ENCODE data around the gene SRSF3.

SRSF3 gene

DNA sequence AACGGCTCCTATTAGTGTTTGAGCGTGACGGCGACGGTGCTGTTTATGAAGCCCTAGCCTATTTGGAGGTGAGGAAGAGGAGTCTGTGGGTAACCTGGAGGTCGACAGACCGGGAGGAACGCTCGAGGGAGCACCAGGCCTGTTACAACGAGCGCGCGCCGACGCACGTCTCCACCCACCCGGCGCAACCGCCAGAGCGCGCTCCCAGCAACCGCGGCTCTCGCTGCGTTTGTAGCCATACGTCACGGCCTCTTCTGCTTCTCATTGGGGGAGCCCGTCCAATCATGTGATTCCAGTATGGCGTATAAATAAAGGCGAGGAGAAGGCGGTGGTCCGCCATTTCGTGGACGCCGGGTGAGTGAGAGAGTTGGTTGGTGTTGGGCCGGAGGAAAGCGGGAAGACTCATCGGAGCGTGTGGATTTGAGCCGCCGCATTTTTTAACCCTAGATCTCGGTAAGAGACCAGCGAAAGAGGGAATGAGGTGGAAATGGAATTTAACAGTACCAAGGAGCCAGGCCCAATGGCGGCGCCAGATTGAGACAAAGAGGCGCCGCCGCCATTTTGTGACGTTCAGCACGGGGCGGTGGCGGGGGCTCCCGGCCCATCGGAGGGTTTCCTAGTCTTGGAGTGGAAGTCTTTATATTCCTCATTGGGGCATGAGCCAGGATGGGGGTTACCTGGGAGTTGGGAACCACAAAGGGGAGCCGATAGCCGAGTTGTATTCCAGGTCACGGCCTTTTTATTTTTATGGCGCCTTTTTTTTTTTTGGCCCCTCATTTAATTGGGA lies at the start of gene SRSF3:
Gene SRSF3, plus strand, starts transcription at position 334 of the 787 bp plus-strand sequence. CDS start 2,401 bp downstream, outside the sequence.
- ChIA-PET CTCF (interaction anchor here (1.8 kb wide), 1 partner anchor 15 kb away, joined by 5 read pairs; no protein-coding TSS in a partner anchor), POLR2A (interaction anchor here (0.6 to 7.3 kb wide), 6 partner anchors 15 to 336 kb away, joined by 3 to 108 read pairs (median 6); partner anchors contain the start of gene CDKN1A)
- TF ChIP-seq, protein P1, sequence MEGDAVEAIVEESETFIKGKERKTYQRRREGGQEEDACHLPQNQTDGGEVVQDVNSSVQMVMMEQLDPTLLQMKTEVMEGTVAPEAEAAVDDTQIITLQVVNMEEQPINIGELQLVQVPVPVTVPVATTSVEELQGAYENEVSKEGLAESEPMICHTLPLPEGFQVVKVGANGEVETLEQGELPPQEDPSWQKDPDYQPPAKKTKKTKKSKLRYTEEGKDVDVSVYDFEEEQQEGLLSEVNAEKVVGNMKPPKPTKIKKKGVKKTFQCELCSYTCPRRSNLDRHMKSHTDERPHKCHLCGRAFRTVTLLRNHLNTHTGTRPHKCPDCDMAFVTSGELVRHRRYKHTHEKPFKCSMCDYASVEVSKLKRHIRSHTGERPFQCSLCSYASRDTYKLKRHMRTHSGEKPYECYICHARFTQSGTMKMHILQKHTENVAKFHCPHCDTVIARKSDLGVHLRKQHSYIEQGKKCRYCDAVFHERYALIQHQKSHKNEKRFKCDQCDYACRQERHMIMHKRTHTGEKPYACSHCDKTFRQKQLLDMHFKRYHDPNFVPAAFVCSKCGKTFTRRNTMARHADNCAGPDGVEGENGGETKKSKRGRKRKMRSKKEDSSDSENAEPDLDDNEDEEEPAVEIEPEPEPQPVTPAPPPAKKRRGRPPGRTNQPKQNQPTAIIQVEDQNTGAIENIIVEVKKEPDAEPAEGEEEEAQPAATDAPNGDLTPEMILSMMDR (IDR thresholded peaks at IDR 0.05; ENCODE audit: control extremely low read depth, extremely low read depth, low read depth, missing control alignments) = peak; percentile 43
- DNase-seq (ENCODE audit: extremely low spot score) = peak; percentile 95

DNA sequence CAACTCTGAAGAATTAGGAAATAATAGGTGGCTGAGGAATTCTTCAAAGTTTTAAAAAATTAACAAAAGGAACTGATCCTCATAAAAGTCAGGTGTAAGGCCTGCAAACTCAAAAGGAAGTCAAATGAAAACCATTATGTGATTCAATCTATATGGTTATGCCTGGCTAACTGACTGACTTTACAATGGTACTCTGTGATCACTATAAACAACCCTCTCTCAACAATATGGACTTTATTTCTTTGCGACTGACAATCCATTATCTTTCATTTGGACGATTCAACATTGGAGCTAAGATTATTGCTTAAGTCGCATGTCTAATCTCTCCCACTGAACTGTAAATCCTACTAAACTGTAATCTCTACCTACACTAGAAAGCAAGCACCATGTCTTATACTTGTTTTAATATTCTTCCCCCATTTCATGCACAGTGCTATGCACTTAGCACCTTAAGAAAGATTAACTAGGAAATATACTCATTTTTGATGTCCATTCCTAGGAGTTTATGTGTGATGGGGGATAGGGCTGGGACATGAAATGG lies 48.3 kb upstream of the SRSF3 start:
- POLR2A ChIA-PET = no interaction called here
- DNase-seq (ENCODE audit: extremely low spot score) = no peak

DNA sequence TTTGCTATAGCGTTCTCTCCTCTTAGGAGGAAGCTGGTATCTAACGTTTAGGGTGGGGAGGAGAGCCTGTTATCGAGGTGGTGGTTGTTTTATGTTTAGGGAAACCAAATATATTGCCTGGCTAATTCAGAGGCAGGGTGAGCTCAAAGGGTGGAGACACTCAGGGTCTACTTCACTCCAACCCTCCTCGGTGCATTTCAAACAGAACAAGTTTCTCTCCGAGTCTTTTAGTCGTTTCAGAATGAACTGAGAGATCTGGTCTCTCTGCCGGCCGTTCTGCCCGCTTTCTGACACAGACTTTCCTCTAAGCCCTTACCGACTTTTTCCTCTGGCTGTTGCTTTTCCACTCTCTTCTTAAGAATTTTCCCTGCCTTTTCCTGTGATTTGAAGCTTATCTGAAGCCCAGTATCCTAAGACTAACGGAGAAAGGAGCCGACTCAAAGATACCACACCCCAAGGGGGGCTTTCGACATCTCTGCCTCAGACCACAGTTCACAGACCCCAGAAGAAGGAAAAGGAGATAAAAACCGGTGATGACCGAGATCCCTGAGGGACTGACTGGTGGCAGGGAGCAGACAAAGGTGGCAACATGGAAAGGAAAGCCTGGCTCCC lies 47.7 kb upstream of the SRSF3 start:
- ChIA-PET CTCF (interaction anchor here (0.6 to 1.2 kb wide), 3 partner anchors 9 to 21 kb away, joined by 4 to 5 read pairs (median 4); no protein-coding TSS in a partner anchor), POLR2A (no interaction called here)
- TF ChIP-seq, protein P1 (IDR thresholded peaks at IDR 0.05; ENCODE audit: control extremely low read depth, extremely low read depth, low read depth, missing control alignments) = no peak
- no peak for DNase-seq (ENCODE audit: extremely low spot score)

More for the DNA sequence above, 48.3 kb upstream of the SRSF3 start:
- CTCF ChIA-PET = interaction anchor here (0.6 to 1.2 kb wide), 4 partner anchors 9 to 22 kb away, joined by 3 to 5 read pairs (median 4); no protein-coding TSS in a partner anchor
- TF ChIP-seq, protein P1 (IDR thresholded peaks at IDR 0.05; ENCODE audit: control extremely low read depth, extremely low read depth, low read depth, missing control alignments) = no peak

DNA sequence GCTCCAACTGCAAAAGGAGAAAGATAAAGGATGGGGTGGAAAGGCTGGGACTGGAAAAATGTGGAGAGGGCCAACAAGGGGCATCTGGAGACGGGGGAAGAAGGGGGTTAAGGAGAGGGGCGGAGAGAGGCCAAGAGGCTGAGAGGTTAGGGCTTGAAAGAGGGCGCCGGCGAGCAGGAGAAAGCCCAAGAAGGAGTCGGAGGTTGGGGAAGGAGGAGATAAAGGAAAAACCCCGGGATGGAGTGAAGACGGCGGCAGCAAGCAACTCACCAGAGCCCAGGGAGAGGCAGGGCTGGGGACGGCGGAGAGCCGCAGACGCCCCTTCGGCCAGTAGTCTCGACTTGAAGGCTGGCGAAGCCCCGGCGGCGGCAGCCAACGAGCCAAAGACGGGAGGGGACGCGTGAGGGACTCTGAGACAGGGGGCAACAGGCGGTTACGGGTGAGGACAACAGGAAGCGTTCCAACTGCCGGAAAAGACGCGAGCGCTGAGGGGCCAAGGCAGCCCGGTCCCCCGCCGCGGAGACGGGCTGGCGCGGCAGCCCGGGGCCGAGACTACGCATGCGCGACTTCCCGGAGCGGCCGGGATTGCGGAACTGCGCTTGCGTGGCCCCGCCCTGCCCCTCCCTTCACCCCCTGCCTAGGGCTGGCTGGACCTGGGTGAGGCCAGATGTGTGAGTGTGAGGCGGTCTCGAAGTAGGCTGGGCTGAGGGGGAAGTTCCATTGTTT lies 47.1 kb upstream of the SRSF3 start, which contains the start of gene STK38:
Gene STK38, minus strand, starts transcription at position 560 of the 726 bp plus-strand sequence. CDS start 7,277 bp downstream, outside the sequence.
- CTCF ChIA-PET = interaction anchor here (1.1 to 1.4 kb wide), 3 partner anchors 8 to 123 kb away, joined by 3 to 5 read pairs (median 4); no protein-coding TSS in a partner anchor
- DNase-seq (ENCODE audit: extremely low spot score) = peak; percentile 98
- TF ChIP-seq, protein P1 (IDR thresholded peaks at IDR 0.05; ENCODE audit: control extremely low read depth, extremely low read depth, low read depth, missing control alignments) = peak; percentile 51
- POLR2A ChIA-PET = no interaction called here

DNA sequence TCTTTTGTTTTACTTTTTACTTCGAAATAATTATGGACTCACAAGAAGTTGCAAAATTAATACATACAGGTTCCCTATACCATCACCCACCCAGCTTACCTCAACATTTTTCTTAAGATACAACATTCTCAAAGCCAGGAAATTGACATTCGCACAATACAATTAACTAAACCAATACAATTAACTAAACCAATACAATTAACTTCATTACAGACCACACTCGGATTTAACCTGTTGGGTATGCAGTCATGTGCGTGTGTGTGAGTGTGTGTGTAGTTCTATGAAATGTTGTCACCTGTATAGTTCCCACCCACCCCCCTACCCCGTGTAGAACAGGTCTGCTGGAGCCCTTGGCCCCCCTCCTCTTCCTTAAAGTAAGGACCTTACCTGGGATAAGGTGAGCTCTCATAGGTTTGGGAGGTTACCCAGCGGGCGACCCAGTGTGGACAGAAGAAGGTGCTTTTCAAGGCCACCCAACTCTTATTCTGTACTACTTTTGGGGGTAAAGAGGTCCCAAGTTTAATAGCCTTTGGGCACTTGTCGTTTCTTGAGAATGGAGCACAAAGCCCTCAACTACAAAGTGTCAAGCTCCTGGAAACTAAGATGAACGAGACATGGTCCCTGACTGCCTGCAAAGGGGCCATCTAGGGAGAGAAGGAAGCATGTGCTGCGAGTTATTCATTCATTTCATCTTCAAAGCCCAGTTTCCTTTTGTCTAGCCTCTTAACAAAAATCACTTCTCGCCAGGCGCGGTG lies 46.3 kb upstream of the SRSF3 start:
- no peak for DNase-seq (ENCODE audit: extremely low spot score)
- ChIA-PET POLR2A (no interaction called here), CTCF (interaction anchor here (1.1 to 1.4 kb wide), 2 partner anchors 12 to 124 kb away, joined by 3 read pairs; no protein-coding TSS in a partner anchor)
- TF ChIP-seq, protein P1 (IDR thresholded peaks at IDR 0.05; ENCODE audit: control extremely low read depth, extremely low read depth, low read depth, missing control alignments) = no peak

Data from GM10248 (cell line).